Mesenchymal stem cell (in vitro differentiated cells and primary cell): ENCODE results near the gene CACNA1C.

Experiments used
- DNase-seq: peaks from one replicate; pipeline ENCODE4 v3.0.0-alpha.2; 2013
- H2AFZ ChIP-seq: one replicate; pipeline ENCODE4 v1.6.1; 2013; ENCODE audit warnings: low read depth, mild to moderate bottlenecking, control low read depth, inconsistent platforms, low read length, moderate library complexity
- H2AK5ac ChIP-seq: 2 replicates; pipeline ENCODE4 v1.6.1; 2013; ENCODE audit warnings: low read length, moderate library complexity, mild to moderate bottlenecking, inconsistent platforms; ENCODE audit not compliant: severe bottlenecking
- H2BK120ac ChIP-seq: one replicate; pipeline ENCODE4 v1.6.1; 2013; ENCODE audit warnings: low read depth, mild to moderate bottlenecking, inconsistent platforms, low read length, moderate library complexity
- H2BK12ac ChIP-seq, 2 experiments: one replicate each; pipeline ENCODE4 v1.6.1; 2013; ENCODE audit warnings: inconsistent platforms in 2 of 2, low read length in 2 of 2, mild to moderate bottlenecking in 2 of 2, moderate library complexity in 2 of 2, control low read depth in 1 of 2
- H2BK15ac ChIP-seq: one replicate; pipeline ENCODE4 v1.6.1; 2013; ENCODE audit warnings: mild to moderate bottlenecking, low read depth, inconsistent platforms; ENCODE audit not compliant: poor library complexity, severe bottlenecking
- H2BK5ac ChIP-seq: 2 replicates; pipeline ENCODE4 v1.6.1; 2013; ENCODE audit warnings: low read depth, mild to moderate bottlenecking, low read length, control low read depth, inconsistent platforms; ENCODE audit not compliant: poor library complexity, severe bottlenecking
- H3K14ac ChIP-seq, 2 experiments: one replicate each; pipeline ENCODE4 v1.6.1; 2013; ENCODE audit warnings: inconsistent platforms in 2 of 2, low read length in 2 of 2, control low read depth in 1 of 2, mild to moderate bottlenecking in 1 of 2, moderate library complexity in 1 of 2
- H3K18ac ChIP-seq, 2 experiments: one replicate each; pipeline ENCODE4 v1.6.1; 2013; ENCODE audit warnings: inconsistent platforms in 2 of 2, low read length in 2 of 2, control low read depth in 1 of 2, low read depth in 1 of 2, mild to moderate bottlenecking in 1 of 2
- H3K23ac ChIP-seq, 2 experiments: one replicate each; pipeline ENCODE4 v1.6.1; 2013; ENCODE audit warnings: inconsistent platforms in 2 of 2, low read length in 2 of 2, mild to moderate bottlenecking in 2 of 2, moderate library complexity in 2 of 2, control low read depth in 1 of 2
- H3K27ac ChIP-seq: 2 replicates; pipeline ENCODE4 v1.5.1; 2013; ENCODE audit warnings: mild to moderate bottlenecking, moderate library complexity, low read length, control low read depth, inconsistent platforms; ENCODE audit not compliant: poor library complexity, severe bottlenecking
- H3K27me3 ChIP-seq, 2 experiments: 2 replicates each; pipeline versions ENCODE4 v1.6.1 to v1.7.0; 2013; ENCODE audit warnings: low read length in 2 of 2, mild to moderate bottlenecking in 2 of 2, moderate library complexity in 2 of 2, control low read depth in 1 of 2, inconsistent platforms in 1 of 2; ENCODE audit not compliant: control insufficient read depth in 1 of 2, insufficient read depth in 1 of 2
- H3K36me3 ChIP-seq, 2 experiments: 2 replicates each; pipeline versions ENCODE4 v1.6.1 to v1.7.0; 2013; ENCODE audit warnings: low read length in 2 of 2, control low read depth in 1 of 2, inconsistent platforms in 1 of 2, low read depth in 1 of 2, mild to moderate bottlenecking in 1 of 2; ENCODE audit not compliant: insufficient read depth in 2 of 2, control insufficient read depth in 1 of 2
- H3K4ac ChIP-seq, 2 experiments: one replicate each; pipeline ENCODE4 v1.6.1; 2013; ENCODE audit warnings: inconsistent platforms in 2 of 2, low read length in 2 of 2, mild to moderate bottlenecking in 2 of 2, moderate library complexity in 2 of 2, control low read depth in 1 of 2, low read depth in 1 of 2
- H3K4me1 ChIP-seq: 2 replicates; pipeline ENCODE4 v1.6.1; 2013; ENCODE audit warnings: low read depth, low read length, control low read depth; ENCODE audit not compliant: control insufficient read depth, insufficient read depth
- H3K4me2 ChIP-seq: 2 replicates; pipeline ENCODE4 v1.6.1; 2013; ENCODE audit warnings: low read length, mild to moderate bottlenecking, inconsistent platforms; ENCODE audit not compliant: poor library complexity, severe bottlenecking
- H3K4me3 ChIP-seq, 2 experiments: 2 replicates each; pipeline versions ENCODE4 v1.5.1 to v1.7.0; 2013; ENCODE audit warnings: low read length in 2 of 2, mild to moderate bottlenecking in 2 of 2, control low read depth in 1 of 2, low read depth in 1 of 2; ENCODE audit not compliant: insufficient read depth in 1 of 2
- H3K79me1 ChIP-seq: replicated peaks from 2 replicates; pipeline ENCODE4 v1.6.1; 2013; ENCODE audit warnings: mild to moderate bottlenecking, control low read depth, low read length, inconsistent platforms; ENCODE audit not compliant: poor library complexity, severe bottlenecking
- H3K9ac ChIP-seq: 2 replicates; pipeline ENCODE4 v1.7.0; 2013; ENCODE audit warnings: mild to moderate bottlenecking, low read length, moderate library complexity
- H3K9me3 ChIP-seq: 2 replicates; pipeline ENCODE4 v1.7.0; 2013; ENCODE audit warnings: mild to moderate bottlenecking, low read length; ENCODE audit not compliant: control insufficient read depth
- H4K8ac ChIP-seq: one replicate; pipeline ENCODE4 v1.6.1; 2013; ENCODE audit warnings: inconsistent platforms, mild to moderate bottlenecking, low read length, moderate library complexity
- H4K91ac ChIP-seq: one replicate; pipeline ENCODE4 v1.6.1; 2013; ENCODE audit warnings: mild to moderate bottlenecking, low read length, inconsistent platforms
- WGBS: methylation state at CpG from one replicate; pipeline ENCODE4 v1.1.7; 2013; ENCODE audit warnings: mixed read lengths; 5-methylcytosine and 5-hydroxymethylcytosine counted together

Gene CACNA1C

DNA sequence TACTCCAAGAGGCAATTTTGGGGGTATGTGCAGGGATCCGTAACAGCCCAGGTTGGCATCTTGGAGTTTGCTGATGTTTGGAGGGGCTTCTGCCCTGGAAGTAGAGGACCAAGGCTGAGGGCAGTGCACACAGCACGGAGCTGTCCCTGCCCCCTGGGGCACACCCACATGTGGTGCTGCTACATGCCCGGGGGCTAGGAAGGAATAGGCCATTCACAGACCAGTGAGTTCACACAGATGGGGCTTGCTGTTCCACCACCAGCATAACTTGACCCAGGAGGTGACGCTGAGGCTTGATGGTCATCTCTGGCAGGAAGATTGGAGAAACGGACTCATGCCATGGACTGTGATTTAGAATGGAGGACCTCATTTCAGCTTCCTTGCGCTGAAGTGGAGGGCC, 510.9 kb downstream of the CACNA1C start:
- no peak for DNase-seq
- Histone ChIP-seq H3K79me1 (no peaks in the 10 kb centered on the region), H4K8ac (no peak overlapping the region), H3K18ac (no peak overlapping the region), H3K27ac (no peak overlapping the region), H3K4me1 (no peaks in the 10 kb centered on the region), H3K14ac (no peak overlapping the region), H2BK15ac (no peak overlapping the region), H3K36me3 (peaks cover 0 to 15% of the 10 kb centered on the region in 2 experiments), H2BK120ac (no peak overlapping the region), H3K27me3 (peaks cover 0 to 12% of the 10 kb centered on the region in 2 experiments), H2BK12ac (no peak overlapping the region), H3K4me2 (no peak overlapping the region), H2BK5ac (no peak overlapping the region), H3K4me3 (no peak overlapping the region), H3K9me3 (no peaks in the 10 kb centered on the region), H3K23ac (no peak overlapping the region), H3K9ac (no peak overlapping the region), H4K91ac (no peak overlapping the region), H2AK5ac (no peak overlapping the region), H3K4ac (no peak overlapping the region), H2AFZ (no peak overlapping the region)
- 75% methylated on average over 6 of the region's 6 CpGs for WGBS

DNA sequence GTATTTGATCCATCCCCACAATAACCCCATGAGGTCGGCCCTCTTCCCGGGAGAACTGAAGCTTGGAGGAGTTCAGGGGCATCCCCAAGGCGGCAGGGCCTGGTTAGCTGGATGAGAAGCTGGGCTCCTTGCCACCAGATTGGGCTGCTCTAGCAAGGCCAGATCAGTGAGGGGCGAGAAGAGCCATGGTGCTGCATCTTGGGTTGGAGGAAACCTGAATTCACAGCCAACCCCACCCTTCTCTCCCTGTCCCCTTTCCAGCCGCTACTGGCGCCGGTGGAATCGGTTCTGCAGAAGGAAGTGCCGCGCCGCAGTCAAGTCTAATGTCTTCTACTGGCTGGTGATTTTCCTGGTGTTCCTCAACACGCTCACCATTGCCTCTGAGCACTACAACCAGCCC, 513.4 kb downstream of the CACNA1C start:
- no peak overlapping the region for H2BK15ac ChIP-seq
- H2BK5ac ChIP-seq = no peak overlapping the region
- no peak overlapping the region for H3K27ac ChIP-seq
- DNase-seq = no peak
- no peaks in the 10 kb centered on the region for H3K79me1 ChIP-seq
- no peaks in the 10 kb centered on the region for H3K4me1 ChIP-seq
- no peak overlapping the region for H2AFZ ChIP-seq
- H2BK120ac ChIP-seq = no peak overlapping the region
- no peak overlapping the region for H3K23ac ChIP-seq
- H3K4ac ChIP-seq = no peak overlapping the region
- no peak overlapping the region for H3K18ac ChIP-seq
- H4K91ac ChIP-seq = no peak overlapping the region
- H3K14ac ChIP-seq = no peak overlapping the region
- no peak overlapping the region for H2AK5ac ChIP-seq
- no peak overlapping the region for H2BK12ac ChIP-seq
- 95% methylated on average over 12 of the region's 12 CpGs for WGBS
- H3K36me3 ChIP-seq = peaks cover 0 to 24% of the 10 kb centered on the region in 2 experiments
- H3K27me3 ChIP-seq = peaks cover 0 to 17% of the 10 kb centered on the region in 2 experiments
- no peak overlapping the region for H4K8ac ChIP-seq
- H3K9me3 ChIP-seq = no peaks in the 10 kb centered on the region
- H3K4me2 ChIP-seq = no peak overlapping the region
- no peak overlapping the region for H3K9ac ChIP-seq
- no peak overlapping the region for H3K4me3 ChIP-seq

DNA sequence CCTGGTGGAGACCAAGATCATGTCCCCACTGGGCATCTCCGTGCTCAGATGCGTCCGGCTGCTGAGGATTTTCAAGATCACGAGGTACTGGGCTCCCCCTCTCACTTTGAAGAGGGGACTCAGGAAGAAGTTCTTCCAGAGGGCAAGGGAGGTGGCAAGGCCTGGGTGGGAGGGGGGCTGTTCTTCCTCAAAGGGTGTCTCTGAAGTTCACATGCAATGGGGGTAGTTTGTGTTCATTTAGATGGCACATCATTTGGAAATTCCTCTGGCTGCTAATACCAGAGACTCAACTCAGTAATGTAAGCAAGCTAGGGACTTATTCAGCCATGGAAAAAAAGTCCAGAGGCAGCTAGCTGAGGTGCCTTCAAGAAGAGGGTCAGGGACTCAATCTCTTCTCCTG, 514.9 kb downstream of the CACNA1C start:
- no peak overlapping the region for H3K4ac ChIP-seq
- no peak overlapping the region for H3K4me2 ChIP-seq
- no peak overlapping the region for H3K27ac ChIP-seq
- 90% methylated on average over 4 of the region's 4 CpGs for WGBS
- H2AK5ac ChIP-seq = no peak overlapping the region
- no peaks in the 10 kb centered on the region for H3K79me1 ChIP-seq
- no peak overlapping the region for H3K9ac ChIP-seq
- H3K9me3 ChIP-seq = no peaks in the 10 kb centered on the region
- H3K18ac ChIP-seq = no peak overlapping the region
- DNase-seq = no peak
- H2BK120ac ChIP-seq = no peak overlapping the region
- H3K4me3 ChIP-seq = no peak overlapping the region
- H3K36me3 ChIP-seq = peaks cover 0 to 24% of the 10 kb centered on the region in 2 experiments
- no peak overlapping the region for H2AFZ ChIP-seq
- no peaks in the 10 kb centered on the region for H3K4me1 ChIP-seq
- H4K91ac ChIP-seq = peak overlapping the region; percentile 46
- no peak overlapping the region for H3K14ac ChIP-seq
- H2BK15ac ChIP-seq = no peak overlapping the region
- no peak overlapping the region for H2BK5ac ChIP-seq
- peaks cover 0 to 17% of the 10 kb centered on the region in 2 experiments for H3K27me3 ChIP-seq
- H2BK12ac ChIP-seq = no peak overlapping the region
- H4K8ac ChIP-seq = no peak overlapping the region
- H3K23ac ChIP-seq = no peak overlapping the region

DNA sequence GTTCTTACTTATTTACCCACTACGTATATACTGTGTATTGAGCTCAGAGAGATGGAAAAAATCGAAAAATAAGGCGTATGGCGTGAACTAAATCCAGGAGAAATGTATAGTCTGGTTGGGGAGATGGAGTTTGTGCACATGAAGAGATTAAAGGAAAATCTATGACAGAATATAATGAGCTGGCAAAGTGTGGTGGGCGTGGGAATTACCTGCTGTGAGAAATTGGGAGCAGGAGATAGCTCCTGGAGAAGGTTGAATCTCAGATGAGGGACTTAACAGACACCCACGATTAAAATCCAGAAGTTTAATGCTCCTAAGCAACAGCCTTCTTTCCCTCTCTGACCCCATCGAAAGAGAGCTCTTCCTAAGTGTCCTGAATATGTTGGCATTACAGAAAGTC, 517.8 kb downstream of the CACNA1C start:
- Histone ChIP-seq H3K18ac (no peak overlapping the region), H3K9me3 (no peaks in the 10 kb centered on the region), H3K9ac (no peak overlapping the region), H3K4ac (no peak overlapping the region), H2BK15ac (no peak overlapping the region), H3K27ac (no peak overlapping the region), H2BK12ac (no peak overlapping the region), H3K4me3 (no peak overlapping the region), H3K79me1 (no peaks in the 10 kb centered on the region), H4K91ac (no peak overlapping the region), H3K27me3 (peaks cover 0 to 29% of the 10 kb centered on the region in 2 experiments), H2AFZ (no peak overlapping the region), H3K36me3 (peaks cover 0 to 32% of the 10 kb centered on the region in 2 experiments), H3K4me1 (no peaks in the 10 kb centered on the region), H2BK120ac (no peak overlapping the region), H2AK5ac (no peak overlapping the region), H4K8ac (no peak overlapping the region), H3K23ac (no peak overlapping the region), H3K14ac (no peak overlapping the region), H3K4me2 (no peak overlapping the region), H2BK5ac (no peak overlapping the region)
- no peak for DNase-seq
- WGBS = 95% methylated on average over 6 of the region's 7 CpGs
